Measurements from ENCODE around the gene ARPC5L.
"Not testable (repeated sequence)": the region's sequence is repeated elsewhere in the genome, so short reads cannot be mapped to it uniquely, and the experiment has no call there.

The ARPC5L gene

GRCh38 chr9:124841075-124841821, 20.7 kb upstream of the ARPC5L start:
- DNase-seq (ENCODE audit: low spot score): no peak

GRCh38 chr9:124843456-124844034, 18.4 kb upstream of the ARPC5L start:
- DNase-seq (ENCODE audit: low spot score): no peak

- DNase-seq (ENCODE audit: low spot score): no peak
These were observed 17.6 kb upstream of the ARPC5L start for GRCh38 chr9:124844291-124844690.

GRCh38 chr9:124846467-124846866, 15.5 kb upstream of the ARPC5L start:
- not testable (repeated sequence) for DNase-seq (ENCODE audit: low spot score)

- DNase-seq (ENCODE audit: low spot score): no peak
These were observed 15.0 kb upstream of the ARPC5L start for GRCh38 chr9:124846969-124847368.

GRCh38 chr9:124849801-124850200, 12.1 kb upstream of the ARPC5L start:
- DNase-seq (ENCODE audit: low spot score): no peak

- DNase-seq (ENCODE audit: low spot score): no peak
These were observed 9.7 kb upstream of the ARPC5L start for GRCh38 chr9:124852121-124852828.

GRCh38 chr9:124852829-124853531, 8.9 kb upstream of the ARPC5L start, which contains the start of gene WDR38:
WDR38 (plus strand) TSS chr9:124853460; CDS start chr9:124853532, 72 bp downstream.
- DNase-seq (ENCODE audit: low spot score): peak; percentile 83

GRCh38 chr9:124853605-124854143, 8.3 kb upstream of the ARPC5L start:
- no peak for DNase-seq (ENCODE audit: low spot score)

GRCh38 chr9:124854161-124854560, 7.8 kb upstream of the ARPC5L start:
- no peak for DNase-seq (ENCODE audit: low spot score)

GRCh38 chr9:124854822-124855221, 7.1 kb upstream of the ARPC5L start:
- DNase-seq (ENCODE audit: low spot score): peak; percentile 50

GRCh38 chr9:124855566-124855943, 6.4 kb upstream of the ARPC5L start:
- no peak for DNase-seq (ENCODE audit: low spot score)

- DNase-seq (ENCODE audit: low spot score): peak; percentile 54
These were observed 5.8 kb upstream of the ARPC5L start for GRCh38 chr9:124855944-124856765.

GRCh38 chr9:124857533-124858162, 4.3 kb upstream of the ARPC5L start:
- DNase-seq (ENCODE audit: low spot score): peak; percentile 63

GRCh38 chr9:124858330-124859046, 3.4 kb upstream of the ARPC5L start:
- peak; percentile 42 for DNase-seq (ENCODE audit: low spot score)

GRCh38 chr9:124859803-124860581, 1.9 kb upstream of the ARPC5L start:
- DNase-seq (ENCODE audit: low spot score): no peak

- no peak for DNase-seq (ENCODE audit: low spot score)
These were observed 1.2 kb upstream of the ARPC5L start for GRCh38 chr9:124860582-124861341.

- DNase-seq (ENCODE audit: low spot score): peak; percentile 35
These were observed 1.5 kb downstream of the ARPC5L start for GRCh38 chr9:124863371-124863871.

All from NAMALWA (cell line).